CD4-positive, alpha-beta T cell treated with Interleukin-17A for 1 hour (primary cell): Measurements from ENCODE around the gene CRYBB1.
"Not testable (repeated sequence)": the region's sequence is repeated elsewhere in the genome, so short reads cannot be mapped to it uniquely, and the experiment has no call there.

Experiments used
- DNase-seq: peaks from one replicate; pipeline ENCODE4 v3.0.0-alpha.2; 2020

CRYBB1 gene

DNA sequence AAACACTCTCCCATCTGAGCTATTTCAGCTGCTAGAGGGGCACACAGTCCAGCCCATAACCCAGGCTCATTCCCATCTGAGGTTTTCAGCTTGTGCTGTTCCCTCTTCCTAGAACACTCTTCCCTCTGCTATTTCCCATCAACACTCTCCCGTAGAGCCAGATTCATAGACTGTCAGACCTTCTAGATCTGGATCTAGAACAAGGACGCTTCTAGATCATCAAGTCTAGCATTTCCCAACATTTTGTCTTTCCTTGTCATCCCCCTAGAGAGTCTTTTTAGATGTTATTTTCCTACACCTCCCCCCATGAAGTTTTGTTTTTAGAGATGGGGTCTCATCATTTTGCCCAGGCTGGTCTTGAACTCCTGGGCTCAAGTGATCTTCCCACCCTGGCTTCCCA is 17.3 kb upstream of the CRYBB1 start:
- DNase-seq: no peak

DNA sequence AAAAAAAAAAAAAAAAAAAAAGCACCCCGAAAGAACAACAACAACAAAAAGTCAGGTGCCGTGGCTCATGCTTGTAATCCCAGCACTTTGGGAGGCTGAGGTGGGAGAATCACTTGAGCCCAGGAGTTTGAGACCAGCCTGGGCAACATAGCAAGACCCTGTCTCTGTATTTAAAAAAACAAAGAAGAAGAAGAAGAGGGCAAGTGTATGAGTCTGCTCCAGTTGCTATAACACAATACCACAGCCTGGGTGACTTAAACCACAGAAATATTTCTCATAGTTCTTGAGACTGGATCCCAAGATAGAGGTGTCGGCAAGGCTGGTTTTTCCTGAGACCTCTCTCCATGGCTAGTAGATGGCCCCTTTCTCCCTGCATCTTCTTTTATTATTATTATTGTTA is 16.4 kb upstream of the CRYBB1 start:
- DNase-seq: no peak

DNA sequence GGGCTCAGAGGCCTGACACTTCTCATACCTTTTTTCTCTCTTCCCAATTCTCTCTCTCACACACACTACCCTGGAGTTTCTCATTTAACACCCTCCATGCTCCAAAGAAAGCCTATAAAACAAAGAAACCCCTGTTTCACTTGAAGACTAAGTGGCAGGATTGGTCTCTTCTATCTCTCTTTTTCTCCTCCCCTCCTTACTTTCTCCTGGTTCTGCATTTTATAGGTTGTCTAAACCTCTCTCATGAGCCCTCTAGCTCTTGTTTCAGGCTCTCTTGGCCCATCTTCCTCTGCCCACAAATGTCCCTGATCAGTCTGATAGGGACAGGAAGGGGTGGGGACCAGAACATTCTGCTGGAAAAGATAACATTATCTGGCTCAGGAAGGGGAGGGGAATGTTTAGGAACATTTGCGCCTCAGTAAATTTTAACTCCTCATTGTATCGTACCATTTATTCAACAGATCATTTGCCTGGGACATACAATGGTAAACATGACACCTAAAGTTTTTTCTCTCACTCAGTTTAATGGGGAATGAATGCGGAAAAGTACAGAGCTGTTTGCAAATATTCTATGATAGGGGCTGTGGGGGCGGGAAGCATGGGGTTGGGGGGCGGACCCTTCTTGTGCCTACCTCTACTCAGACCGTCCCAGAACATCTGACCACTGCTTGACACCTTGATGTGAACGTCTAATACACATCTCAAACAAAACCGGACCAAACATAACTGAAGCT is 14.8 kb upstream of the CRYBB1 start:
- no peak for DNase-seq

DNA sequence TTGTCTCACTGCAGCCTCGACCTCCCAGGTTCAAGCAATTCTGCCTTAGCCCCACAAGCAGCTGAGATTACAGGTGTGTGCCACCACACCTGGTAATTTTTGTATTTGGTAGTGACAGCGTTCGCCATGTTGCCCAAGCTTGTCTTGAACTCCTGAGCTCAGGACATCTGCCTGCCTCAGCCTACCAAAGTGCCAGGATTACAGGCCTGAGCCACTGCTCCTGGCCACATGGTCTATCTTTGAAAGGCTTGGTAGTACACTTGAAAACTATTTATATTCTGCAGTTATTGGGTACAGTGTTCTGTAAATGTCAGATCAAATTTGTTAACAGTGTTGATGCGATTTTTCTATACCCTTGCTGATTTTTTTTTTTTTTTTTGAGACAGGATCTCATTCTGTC is 13.5 kb upstream of the CRYBB1 start:
- DNase-seq: no peak

DNA sequence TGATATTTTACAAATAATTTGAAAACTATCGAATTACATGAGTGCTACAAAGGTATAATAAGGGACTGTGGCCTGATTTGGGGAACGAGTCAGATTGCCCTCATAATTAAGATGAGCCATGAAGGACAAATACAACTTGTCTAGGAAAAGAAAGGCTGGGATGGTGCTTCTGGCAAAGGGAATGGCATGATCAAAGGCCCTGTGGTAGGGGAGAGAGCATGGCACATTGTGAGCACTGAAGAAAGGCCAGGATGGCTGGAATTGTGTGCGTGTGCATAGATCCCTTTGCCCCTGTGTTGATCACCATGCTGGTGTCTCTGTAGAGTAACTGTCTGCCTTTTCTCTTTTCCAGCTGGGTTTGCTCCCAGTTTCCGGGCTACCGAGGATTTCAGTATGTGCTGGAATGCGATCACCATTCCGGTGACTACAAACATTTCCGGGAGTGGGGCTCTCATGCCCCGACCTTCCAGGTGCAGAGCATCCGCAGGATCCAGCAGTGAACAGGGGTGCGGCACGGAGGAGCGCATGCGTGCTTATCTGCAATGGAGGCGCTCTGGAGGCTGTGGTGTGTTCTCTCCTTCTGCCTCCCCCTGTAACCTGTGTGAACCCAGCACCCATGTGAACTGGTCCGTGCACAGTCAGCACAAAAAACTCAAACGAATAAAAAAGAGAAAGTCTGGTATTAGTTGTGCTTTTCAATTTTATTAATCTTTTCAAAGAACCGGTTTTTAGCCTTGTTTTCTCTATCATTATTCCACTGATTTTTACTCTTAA is 12.3 kb upstream of the CRYBB1 start:
- no peak for DNase-seq

DNA sequence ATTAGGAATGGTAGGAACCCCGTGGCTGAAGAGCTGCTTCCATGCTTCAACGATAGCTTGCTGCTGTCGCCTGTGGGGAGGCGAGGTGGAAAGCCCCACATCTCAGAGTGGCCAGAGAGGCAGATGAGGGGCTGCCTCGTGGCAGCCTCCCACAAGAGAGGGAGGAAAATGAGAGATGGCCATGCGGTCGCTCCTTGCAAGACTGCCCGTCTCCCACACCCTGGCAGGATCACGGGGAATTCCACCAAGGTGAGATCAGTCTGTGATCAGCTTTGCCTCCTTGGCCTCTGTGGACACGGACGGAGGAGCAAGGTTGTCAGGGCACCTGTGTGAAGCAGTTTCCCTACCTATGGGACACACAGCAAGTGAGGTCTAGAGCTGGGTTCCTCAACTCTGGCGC is 7.0 kb upstream of the CRYBB1 start:
- no peak for DNase-seq

DNA sequence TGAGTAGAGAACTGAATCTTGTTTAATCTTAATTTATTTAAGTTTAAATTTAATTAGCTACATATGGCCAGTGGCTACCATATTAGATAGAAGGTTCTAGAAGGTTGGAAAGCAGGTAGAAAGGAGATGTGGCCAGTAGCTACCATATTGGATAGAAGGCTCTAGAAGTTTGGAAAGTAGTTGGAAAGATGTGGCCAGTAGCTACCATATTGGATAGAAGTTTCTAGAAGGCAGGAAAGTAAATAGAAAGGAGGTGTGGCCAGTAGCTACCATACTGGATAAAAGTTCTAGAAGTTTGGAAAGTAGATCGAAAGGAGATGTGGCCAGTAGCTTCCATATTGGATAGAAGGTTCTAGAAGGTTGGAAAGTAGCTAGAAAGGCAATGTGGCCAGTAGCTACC is 6.2 kb upstream of the CRYBB1 start:
- DNase-seq: no peak

DNA sequence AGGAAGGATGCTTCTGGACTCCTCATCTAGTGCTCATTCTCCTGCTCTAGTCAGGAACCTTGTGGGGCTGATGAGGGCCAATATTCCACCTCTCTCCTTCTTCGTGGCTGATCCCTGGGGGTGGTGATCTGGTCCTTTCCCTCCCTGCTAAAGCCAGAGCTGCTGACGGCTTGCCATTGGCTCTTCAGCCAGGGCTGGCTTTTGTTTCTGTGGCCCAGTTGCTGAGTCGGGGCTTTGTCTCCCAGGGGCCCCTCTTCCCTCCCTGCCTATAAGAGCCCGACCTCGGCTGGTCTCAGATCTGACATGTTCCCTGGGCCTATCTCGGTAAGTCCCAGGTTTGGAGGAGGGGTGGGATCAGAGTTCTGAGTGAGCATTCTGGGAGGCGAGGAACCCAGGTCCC is 3.8 kb upstream of the CRYBB1 start, which contains the start of gene CRYBA4:
CRYBA4 (plus strand) TSS at position 301 of the 400 bp plus-strand sequence. CDS start 634 bp downstream, outside the sequence.
- DNase-seq: no peak

DNA sequence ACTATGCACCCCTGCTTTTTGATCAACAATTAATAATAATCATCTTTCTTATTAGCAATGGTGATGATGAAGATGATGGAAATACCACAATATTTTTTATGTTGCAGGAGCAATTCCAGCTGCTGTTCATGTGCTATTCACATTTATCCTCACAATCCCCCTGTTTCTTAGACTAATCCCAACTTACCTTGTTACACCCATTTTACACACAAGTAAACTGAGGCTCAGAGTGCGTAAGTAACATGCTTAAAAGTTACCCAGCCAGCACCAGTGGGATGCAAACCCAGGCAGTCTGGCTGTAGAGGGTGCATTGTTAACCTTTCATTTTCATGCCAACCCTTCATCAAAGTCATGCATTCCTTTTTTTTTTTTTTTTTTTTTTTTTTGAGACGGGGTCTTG is 2.4 kb upstream of the CRYBB1 start:
- no peak for DNase-seq

DNA sequence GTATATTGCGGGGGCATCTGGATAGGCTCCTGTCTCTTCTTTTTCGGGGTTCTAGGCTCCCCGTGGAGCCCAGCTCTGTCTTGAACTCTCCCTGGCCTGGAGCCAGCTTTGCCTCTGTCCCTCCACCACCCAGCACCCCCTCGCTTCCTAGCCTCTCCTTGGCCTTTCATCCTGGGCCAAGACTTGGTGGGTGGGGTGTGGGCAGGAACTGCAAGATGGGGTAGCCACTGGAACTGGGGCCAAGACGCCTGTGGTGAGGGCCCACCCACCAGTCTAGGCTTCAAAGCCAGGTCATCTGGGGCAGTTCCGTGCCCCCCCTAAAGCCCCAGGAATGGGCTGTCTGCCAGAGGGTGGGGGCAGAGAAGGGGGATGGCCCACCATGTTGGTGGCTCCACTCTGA is 1.7 kb upstream of the CRYBB1 start:
- DNase-seq: no peak

DNA sequence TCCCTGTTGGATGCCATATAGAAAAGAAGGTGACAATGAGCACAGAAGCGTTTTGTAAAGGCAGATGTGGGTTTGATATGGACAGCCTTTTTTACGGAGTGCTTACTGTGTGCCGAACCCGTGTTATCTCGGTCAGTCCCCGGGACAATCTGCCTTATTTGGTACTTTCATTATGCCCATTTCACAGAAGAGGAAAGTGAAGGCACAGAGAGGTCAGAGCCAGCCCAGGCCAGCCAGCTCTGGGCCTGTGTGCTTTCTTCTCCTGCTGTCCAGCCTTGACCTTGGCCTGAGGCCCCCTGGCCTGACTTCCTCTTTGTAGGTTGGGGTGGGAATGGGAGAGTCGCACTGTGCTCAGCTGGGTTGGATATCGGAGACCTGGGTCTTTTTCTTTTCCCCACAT is 628 bp upstream of the CRYBB1 start:
- DNase-seq: no peak

DNA sequence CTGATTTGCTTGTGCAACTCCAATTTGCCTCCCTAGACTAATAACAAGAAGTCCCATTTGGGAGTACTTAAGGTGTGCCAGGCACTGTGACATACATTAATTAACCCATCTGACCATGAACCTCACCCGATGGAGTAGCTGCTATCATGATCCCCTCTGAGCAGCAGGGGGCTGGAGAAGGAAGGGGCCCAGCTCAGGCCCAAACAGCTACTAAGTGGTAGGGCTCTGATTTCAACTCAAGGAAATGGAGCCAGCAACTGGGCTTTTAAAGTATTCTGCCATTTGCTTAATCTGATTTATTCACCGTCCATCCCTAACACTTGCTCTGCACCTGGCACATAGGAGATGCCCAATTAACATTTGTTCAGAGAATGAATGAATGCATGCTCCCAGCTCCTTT is 1.2 kb downstream of the CRYBB1 start:
- DNase-seq: no peak

DNA sequence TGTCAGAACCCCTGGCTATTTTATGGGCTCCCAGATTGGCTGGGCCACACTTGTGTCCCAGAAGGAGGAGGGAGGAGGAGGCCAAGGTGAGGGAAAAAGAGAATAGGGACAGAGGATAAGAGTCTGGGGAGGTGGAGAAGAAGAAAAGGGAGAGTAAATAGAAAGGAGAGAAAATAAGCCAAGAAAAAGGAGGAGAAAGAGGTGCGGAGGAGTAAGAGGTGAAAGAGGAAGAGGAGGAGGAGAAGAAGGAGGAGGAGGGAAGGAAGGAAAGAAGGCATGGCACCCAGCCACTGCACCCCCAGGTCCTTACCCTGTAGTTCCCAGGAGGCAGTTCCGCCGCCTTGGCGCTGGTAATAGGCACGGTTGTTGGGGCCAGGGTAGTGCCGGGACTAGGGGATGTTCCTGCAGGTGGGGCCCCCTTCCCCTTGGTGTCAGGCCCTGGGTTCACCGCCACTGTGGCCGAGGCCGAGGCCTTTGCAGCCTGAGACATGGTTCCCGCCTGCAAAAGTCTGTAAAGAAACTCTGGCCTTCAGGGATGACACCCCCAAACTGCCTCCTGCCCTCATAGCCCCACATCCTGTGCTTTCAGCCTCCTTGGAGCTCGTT is 1.9 kb downstream of the CRYBB1 start:
- no peak for DNase-seq

DNA sequence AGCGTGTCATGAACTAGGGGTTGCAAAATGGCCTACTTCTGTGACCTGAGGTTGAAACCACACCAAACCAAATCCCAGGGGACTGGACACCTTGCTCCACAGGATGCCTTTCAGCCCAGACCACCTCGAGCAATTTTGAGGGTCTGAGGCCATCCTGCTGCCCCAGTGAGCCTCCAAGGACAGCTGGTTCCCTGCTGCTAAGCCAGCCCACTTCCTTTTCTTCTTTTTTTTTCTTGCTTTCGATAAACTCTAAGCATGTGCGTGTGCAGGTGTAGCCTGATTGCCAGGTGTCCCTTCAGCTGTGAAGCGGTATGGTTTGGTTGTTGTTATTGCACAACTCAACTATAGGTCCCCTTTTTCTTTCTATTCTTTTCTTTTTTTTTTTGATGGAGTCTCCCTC is 2.7 kb downstream of the CRYBB1 start:
- DNase-seq: no peak

DNA sequence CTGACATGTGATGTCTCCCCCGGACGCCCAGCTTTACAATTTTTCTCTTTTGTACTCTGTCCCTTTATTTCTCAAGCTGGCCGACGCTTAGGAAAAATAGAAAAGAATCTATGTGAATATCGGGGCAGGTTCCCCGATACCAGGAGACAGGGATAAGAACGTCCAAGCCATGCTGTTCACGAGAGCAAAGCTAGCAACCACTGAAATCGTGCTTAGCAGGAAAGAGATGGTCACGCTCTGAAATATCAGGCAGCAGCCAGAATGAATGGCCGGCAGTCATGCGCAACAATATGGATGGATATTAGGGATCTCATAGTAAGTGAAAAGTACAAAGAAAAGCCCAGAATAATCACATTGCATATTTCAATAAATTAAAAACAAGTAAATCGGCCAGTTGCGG is 3.5 kb downstream of the CRYBB1 start:
- DNase-seq: no peak

DNA sequence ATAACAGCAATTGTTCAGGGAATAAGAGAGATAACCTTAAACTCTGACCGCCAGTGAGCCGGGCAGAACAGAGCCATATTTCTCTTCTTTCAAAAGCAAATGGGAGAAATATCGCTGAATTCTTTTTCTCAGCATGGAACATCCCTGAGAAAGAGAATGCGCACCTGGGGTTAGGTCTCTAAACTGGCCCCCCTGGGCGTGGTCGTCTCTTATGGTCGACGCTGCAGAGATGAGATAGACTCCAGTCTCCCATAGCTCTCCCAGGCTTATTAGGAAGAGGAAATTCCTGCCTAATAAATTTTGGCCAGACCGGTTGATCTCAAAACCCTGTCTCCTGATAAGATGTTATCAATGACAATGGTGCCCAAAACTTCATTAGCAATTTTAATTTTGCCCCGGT is 4.1 kb downstream of the CRYBB1 start:
- DNase-seq: not testable (repeated sequence)

DNA sequence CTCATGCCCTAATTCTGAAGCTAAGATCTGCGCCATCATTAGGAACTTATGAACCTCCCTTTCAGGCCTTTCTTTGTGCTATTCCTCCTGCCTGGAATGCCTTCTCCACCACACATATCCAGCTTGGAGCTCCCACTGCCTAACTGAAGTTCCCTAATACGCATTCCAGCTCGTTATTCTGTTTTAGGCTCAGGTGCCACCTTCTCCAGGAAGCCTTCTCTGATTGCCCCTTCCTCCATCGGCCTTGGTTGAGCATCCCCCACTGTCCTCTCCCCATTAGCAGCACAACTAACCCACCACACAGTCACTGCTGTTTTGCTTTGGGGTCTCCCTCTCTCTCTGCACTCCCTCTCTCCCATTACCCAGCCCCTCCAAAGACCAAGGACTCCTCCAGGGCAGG is 5.2 kb downstream of the CRYBB1 start:
- no peak for DNase-seq

DNA sequence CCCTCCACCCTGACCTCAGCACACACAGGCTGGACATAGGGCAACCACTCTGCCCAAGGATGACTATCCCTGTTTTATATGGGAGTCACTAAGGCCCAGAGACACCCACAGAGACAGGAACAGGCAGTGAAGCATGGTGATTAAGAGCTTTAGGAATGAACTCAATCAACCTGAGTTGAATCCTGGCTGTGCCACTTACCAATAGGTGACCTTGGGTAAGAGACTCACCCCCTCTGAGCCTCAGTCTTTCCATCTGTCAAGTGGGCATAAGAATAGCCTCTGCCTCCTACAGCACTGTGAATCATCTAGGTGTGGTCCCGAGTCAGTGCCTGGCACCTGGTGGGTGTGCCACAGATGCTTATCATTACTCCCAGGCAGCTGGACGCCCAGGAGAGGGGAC is 6.8 kb downstream of the CRYBB1 start:
- DNase-seq: no peak

DNA sequence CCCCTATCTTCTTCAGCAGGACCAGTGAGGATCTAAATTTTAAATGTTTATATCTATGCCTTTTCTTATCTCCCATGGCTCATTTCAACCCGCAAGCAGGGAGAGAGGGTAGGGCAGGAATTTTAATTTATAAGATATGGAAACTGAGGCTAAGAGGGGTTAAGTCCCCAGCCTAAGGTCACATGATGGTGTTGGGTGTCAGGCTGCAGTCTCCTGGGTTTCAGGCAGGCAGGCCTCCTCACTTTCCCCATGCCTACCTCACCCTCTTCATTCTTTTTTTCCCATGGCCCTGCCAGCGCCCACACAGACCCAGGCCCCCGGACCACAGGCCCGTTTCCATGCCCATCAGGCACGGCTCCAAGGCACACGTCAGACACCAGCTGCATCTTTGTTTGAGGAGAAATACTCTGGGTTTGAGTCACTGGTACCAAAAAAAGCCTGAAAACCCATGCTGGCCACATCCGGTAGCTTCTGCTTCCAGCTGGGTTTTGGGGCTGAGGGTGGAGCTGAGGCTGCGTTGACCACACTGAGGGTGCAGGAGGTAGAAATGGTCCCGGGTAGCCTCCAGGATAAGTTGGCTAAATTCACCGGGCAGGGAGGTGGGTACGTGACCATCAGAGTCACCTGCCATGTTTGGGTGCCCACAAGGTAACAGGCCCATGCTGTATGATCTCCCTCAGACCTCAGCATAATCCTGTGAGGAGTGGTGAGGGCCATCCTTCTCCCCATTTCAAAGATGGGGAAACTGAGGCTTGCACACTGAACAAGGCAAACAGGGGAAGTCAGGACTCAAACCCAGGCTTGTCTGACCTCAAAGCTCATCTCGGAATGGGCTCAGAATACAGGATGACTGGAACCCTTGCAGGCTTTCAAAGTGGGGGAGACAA is 7.5 kb downstream of the CRYBB1 start:
- DNase-seq: peak; percentile 58

DNA sequence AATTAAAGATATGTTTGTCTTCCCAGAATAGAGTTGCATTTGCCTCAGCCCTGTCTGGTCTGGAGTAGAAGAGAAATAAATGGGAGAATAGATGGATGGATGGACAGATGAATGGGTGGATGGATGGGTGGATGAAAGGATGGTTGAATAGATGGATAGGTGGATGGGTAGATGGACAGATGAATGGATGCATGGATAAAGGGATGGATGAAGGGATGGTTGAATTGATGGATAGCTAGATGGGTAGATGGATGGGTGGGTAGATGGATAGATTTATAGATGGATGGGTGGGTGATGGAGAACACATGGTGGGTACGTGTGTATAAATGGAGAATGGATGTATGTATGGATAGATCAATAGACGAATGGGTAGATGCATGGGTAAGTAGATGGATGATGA is 8.5 kb downstream of the CRYBB1 start:
- DNase-seq: no peak

DNA sequence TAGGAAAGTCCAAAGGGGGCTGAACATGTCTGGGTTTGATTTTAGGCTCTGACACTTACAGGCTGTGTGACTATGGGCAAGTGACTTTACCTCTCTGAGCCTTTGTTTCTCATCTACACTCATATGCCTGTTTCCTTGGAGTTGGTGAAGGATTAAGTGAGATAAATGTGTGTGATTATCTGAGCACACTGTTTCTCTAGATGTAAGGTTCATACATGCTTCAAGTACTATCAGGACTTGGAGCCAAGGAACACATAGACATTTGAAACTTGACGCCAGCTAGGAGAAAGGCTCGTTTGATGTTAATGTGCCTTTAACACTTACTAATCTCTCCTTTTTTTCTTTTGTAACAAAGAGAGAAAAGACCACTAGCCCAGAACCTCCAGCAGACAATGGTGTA is 9.7 kb downstream of the CRYBB1 start:
- no peak for DNase-seq

DNA sequence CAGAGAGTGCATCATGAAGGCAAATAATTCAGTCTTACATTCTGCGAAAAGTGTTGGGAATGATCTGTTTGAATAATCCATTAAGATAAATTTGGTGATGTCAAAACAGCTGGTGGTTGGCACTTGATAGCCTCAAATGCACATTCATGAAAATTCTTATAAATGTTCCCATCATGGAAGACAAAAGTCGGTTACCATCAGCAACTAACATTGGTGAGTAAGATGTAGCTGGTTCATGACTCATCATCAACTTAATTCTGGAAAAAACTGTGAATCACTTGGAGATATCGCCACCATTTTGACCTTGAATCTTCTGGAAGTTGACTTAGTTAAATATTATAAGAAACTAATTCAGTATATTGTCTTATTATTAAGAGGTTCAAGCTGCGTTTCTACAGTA is 11.2 kb downstream of the CRYBB1 start:
- DNase-seq: no peak

DNA sequence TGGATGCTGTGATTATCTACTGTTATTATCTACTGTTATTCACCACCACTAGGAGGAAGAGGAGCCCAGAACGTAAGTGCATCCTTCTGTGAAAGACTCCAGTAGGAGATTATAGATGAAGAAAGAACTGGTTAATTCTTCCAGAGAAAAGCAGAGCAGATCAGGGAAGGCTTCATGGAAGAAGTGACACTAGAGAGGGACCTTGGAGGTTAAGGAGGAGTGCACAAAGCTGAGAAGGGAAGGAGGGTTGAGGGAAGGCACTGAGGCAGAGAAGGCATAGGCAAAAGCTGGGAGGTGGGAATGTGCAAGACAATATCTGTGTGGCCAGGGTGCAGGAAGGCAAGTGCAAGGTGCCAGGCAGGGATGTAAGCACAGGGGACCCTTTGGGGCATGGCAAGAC is 13.5 kb downstream of the CRYBB1 start:
- DNase-seq: no peak
